Naive thymus-derived CD4-positive, alpha-beta T cell (primary cell): ENCODE data around the gene PSMB7. TPM values are rescaled to one million over a fixed set of nuclear protein-coding genes. Genes with fewer than 3 reads are reported as not detected.
A peak's percentile ranks its signal among the peaks of the same experiment; 100 is the strongest.

Experiments
- ATAC-seq: fragments of 150-1000 bp; cut with Tn5 transposase; 2 replicates; pipeline ENCODE4 v1.10.0; 2021; ENCODE audit warnings: mild to moderate bottlenecking, moderate library complexity
- CTCF ChIA-PET: fragments of 350-600 bp; sonication (Branson Sonifier 250); formaldehyde crosslinking; loops from one replicate; lab custom pipeline; 2021; ENCODE audit warnings: antibody characterized with exemption; lab: Charles Lee
- POLR2A ChIA-PET: fragments of 350-600 bp; sonication (Branson Sonifier 250); formaldehyde crosslinking; loops from one replicate; lab custom pipeline; 2021; ENCODE audit warnings: antibody characterized with exemption, inconsistent platforms; lab: Charles Lee
- DNase-seq, 9 donors: peaks; one replicate each; pipeline versions ENCODE4 v3.0.0 to v3.0.0-alpha.2; 2020 to 2022; ENCODE audit warnings: mixed read lengths in 1 of 9
- H3K27ac ChIP-seq: one replicate; pipeline ENCODE4 v1.7.0; 2013; ENCODE audit warnings: mild to moderate bottlenecking, low read depth, low read length, moderate library complexity
- H3K27me3 ChIP-seq, 2 donors: one replicate each; pipeline ENCODE4 v1.7.0; 2013; ENCODE audit warnings: low read length in 2 of 2, mild to moderate bottlenecking in 2 of 2, moderate library complexity in 2 of 2; ENCODE audit not compliant: control insufficient read depth in 2 of 2, insufficient read depth in 2 of 2
- H3K36me3 ChIP-seq, 3 experiments: 1 replicate in 2 of 3; 2 replicates in 1 of 3; pipeline ENCODE4 v1.7.0; 2013; ENCODE audit warnings: low read length in 3 of 3, mild to moderate bottlenecking in 3 of 3, moderate library complexity in 1 of 3; ENCODE audit not compliant: insufficient read depth in 3 of 3, control insufficient read depth in 2 of 3
- H3K4me1 ChIP-seq, 2 donors: one replicate each; pipeline ENCODE4 v1.7.0; 2013; ENCODE audit warnings: low read length in 2 of 2, mild to moderate bottlenecking in 2 of 2, moderate library complexity in 1 of 2; ENCODE audit not compliant: control insufficient read depth in 2 of 2, insufficient read depth in 2 of 2
- H3K4me3 ChIP-seq: 2 replicates; pipeline ENCODE4 v1.7.0; 2013; ENCODE audit warnings: mild to moderate bottlenecking, low read length
- H3K9me3 ChIP-seq, 3 experiments: 1 replicate in 2 of 3; 2 replicates in 1 of 3; pipeline ENCODE4 v1.7.0; 2013; ENCODE audit warnings: low read length in 3 of 3; ENCODE audit not compliant: control insufficient read depth in 2 of 3
- H3K27ac Mint-ChIP-seq, 9 donors: one replicate each; pipeline ENCODE4 v1.8.0; 2020 to 2022; ENCODE audit warnings: mixed read lengths in 9 of 9, mild to moderate bottlenecking in 8 of 9, moderate library complexity in 5 of 9, inconsistent platforms in 2 of 9
- H3K27me3 Mint-ChIP-seq, 5 donors: one replicate each; pipeline ENCODE4 v1.8.0; 2021 to 2022; ENCODE audit warnings: mixed read lengths in 5 of 5, mild to moderate bottlenecking in 1 of 5
- H3K36me3 Mint-ChIP-seq, 5 donors: one replicate each; pipeline ENCODE4 v1.8.0; 2020 to 2022; ENCODE audit warnings: mixed read lengths in 5 of 5, mild to moderate bottlenecking in 3 of 5, inconsistent platforms in 1 of 5
- H3K4me1 Mint-ChIP-seq, 7 donors: one replicate each; pipeline ENCODE4 v1.8.0; 2020 to 2022; ENCODE audit warnings: mixed read lengths in 7 of 7, mild to moderate bottlenecking in 3 of 7, inconsistent platforms in 1 of 7
- H3K4me3 Mint-ChIP-seq, 10 donors: one replicate each; pipeline ENCODE4 v1.8.0; 2020 to 2022; ENCODE audit warnings: mild to moderate bottlenecking in 10 of 10, mixed read lengths in 10 of 10, moderate library complexity in 6 of 10, inconsistent platforms in 2 of 10
- H3K9me3 Mint-ChIP-seq, 11 donors: one replicate each; pipeline ENCODE4 v1.8.0; 2020 to 2022; ENCODE audit warnings: mixed read lengths in 11 of 11, mild to moderate bottlenecking in 4 of 11, inconsistent platforms in 1 of 11, moderate library complexity in 1 of 11
- intact Hi-C, 2 donors: fragments of 100-400 bp; cut with micrococcal nuclease; formaldehyde crosslinking; loops; one replicate each; pipeline ENCODE4 v1.15.1; 2023
- polyA plus RNA-seq, 2 donors: library from polyadenylated mRNA; unstranded; fragments of 300-500 nt; fragmentation: Illumina TruSeq; gene quantifications; one replicate each; pipeline ENCODE4 v1.2.3, GENCODE V29; 2021
- total RNA-seq, 6 experiments: library from RNA in 5 of 6; stranded (reverse) in 5 of 6; gene quantifications; 1 replicate in 5 of 6; 2 replicates in 1 of 6; pipeline ENCODE4 v1.2.3 and lab custom pipeline; 2021 to 2026

The PSMB7 gene
- total and polyA plus RNA-seq, 7 experiments from 2014 or later = 59.4 to 203 (median 73.9) TPM

DNA sequence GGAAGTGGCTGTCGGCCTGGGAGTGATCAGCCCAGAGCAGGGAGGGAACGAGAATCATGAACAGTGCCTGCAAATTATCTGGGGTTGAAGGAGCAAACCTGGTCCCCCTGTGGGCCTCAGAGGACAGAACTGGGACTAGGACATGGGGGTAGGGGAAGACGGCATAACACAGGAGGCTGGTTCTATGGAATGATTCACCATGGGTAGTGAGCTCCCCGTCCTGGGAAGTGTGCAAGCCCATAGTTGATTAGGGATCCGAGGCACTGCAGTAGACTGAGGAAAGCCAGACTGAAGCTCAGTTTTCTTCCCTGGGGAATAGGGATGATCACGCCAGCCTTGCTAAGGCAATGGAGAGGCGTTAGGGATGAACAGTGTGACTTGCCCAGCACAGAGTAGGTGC lies 40.6 kb upstream of the PSMB7 start:
- ChIA-PET CTCF (interaction anchor here (0.6 kb wide), 1 partner anchor 37 kb away, joined by 3 read pairs; no protein-coding TSS in a partner anchor), POLR2A (no interaction called here)
- peaks cover 9 to 20% (median 14%) of the 10 kb centered on the region in 5 donors for H3K27me3 Mint-ChIP-seq
- no peaks in the 10 kb centered on the region for H3K4me1 Mint-ChIP-seq
- Histone ChIP-seq H3K4me3 (no peak overlapping the region), H3K4me1 (no peaks in the 10 kb centered on the region), H3K36me3 (no peaks in the 10 kb centered on the region), H3K27ac (no peak overlapping the region), H3K27me3 (no peaks in the 10 kb centered on the region), H3K9me3 (no peaks in the 10 kb centered on the region)
- H3K36me3 Mint-ChIP-seq = no peaks in the 10 kb centered on the region
- DNase-seq (no peak), ATAC-seq (no peak)
- H3K27ac Mint-ChIP-seq = no peak overlapping the region
- H3K4me3 Mint-ChIP-seq = no peak overlapping the region
- H3K9me3 Mint-ChIP-seq = peaks cover 0 to 6% (median 0%) of the 10 kb centered on the region in 11 donors
- intact Hi-C loops = no loop called here

DNA sequence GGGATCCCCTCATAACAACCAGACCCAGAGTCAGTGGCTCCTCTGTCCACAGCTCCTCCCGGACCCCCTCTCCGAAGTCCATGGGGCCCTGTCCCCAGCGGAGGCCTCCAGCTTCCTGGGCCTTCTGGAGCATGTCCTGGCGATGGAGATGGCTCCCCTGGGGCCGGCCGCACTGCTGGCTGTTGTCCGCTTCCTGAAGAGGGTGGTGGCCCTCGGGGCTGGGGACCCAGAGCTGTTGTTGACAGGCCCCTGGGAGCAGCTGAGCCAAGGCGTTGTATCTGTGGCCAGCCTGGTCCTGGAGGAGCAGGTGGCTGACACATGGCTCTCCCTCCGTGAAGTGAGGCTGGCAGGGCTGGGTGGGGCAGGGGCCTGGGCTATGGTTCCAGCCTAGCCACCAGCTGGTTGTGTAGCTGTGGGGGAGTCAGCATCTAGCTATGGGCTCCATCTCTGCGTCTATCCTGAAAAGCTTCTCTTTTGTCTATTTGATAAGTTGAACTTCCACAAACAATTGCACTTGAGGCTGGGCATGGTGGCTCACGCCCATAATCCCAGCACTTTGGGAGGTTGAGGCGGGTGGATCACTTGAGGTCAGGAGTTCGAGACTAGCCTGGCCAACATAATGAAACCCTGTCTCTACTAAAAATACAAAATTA lies 39.7 kb upstream of the PSMB7 start:
- Histone ChIP-seq H3K36me3 (no peaks in the 10 kb centered on the region), H3K4me3 (no peak overlapping the region), H3K9me3 (no peaks in the 10 kb centered on the region), H3K27me3 (no peaks in the 10 kb centered on the region), H3K4me1 (no peaks in the 10 kb centered on the region), H3K27ac (no peak overlapping the region)
- ATAC-seq = no peak
- no peak overlapping the region for H3K27ac Mint-ChIP-seq
- ChIA-PET CTCF (no interaction called here), POLR2A (no interaction called here)
- peaks cover 0 to 2% (median 0%) of the 10 kb centered on the region in 7 donors for H3K4me1 Mint-ChIP-seq
- no peak overlapping the region for H3K4me3 Mint-ChIP-seq
- intact Hi-C loops = no loop called here
- peaks cover 14 to 27% (median 21%) of the 10 kb centered on the region in 5 donors for H3K27me3 Mint-ChIP-seq
- H3K36me3 Mint-ChIP-seq = no peaks in the 10 kb centered on the region
- no peaks in the 10 kb centered on the region for H3K9me3 Mint-ChIP-seq
- DNase-seq = no peak

- intact Hi-C loops = no loop called here
- Mint-ChIP-seq H3K4me1 (peaks cover 0 to 2% (median 0%) of the 10 kb centered on the region in 7 donors), H3K27me3 (peaks cover 17 to 33% (median 25%) of the 10 kb centered on the region in 5 donors), H3K4me3 (no peak overlapping the region), H3K9me3 (no peaks in the 10 kb centered on the region), H3K27ac (no peak overlapping the region), H3K36me3 (no peaks in the 10 kb centered on the region)
- Histone ChIP-seq H3K27ac (no peak overlapping the region), H3K36me3 (no peaks in the 10 kb centered on the region), H3K4me3 (no peak overlapping the region), H3K4me1 (no peaks in the 10 kb centered on the region), H3K9me3 (no peaks in the 10 kb centered on the region), H3K27me3 (no peaks in the 10 kb centered on the region)
- POLR2A ChIA-PET = no interaction called here
- CTCF ChIA-PET = no interaction called here
- ATAC-seq (no peak), DNase-seq (no peak)
Measured at GRCh38 chr9:124454296-124454695, 39.1 kb upstream of the PSMB7 start.

GRCh38 chr9:124453586-124454191 lies 38.4 kb upstream of the PSMB7 start:
- no peaks in the 10 kb centered on the region for H3K36me3 ChIP-seq
- Mint-ChIP-seq H3K27me3 (peaks cover 19 to 35% (median 26%) of the 10 kb centered on the region in 5 donors), H3K4me3 (no peak overlapping the region), H3K9me3 (no peaks in the 10 kb centered on the region), H3K27ac (no peak overlapping the region), H3K36me3 (no peaks in the 10 kb centered on the region), H3K4me1 (peaks cover 0 to 2% (median 0%) of the 10 kb centered on the region in 7 donors)
- ATAC-seq (no peak), DNase-seq (no peak)
- no peaks in the 10 kb centered on the region for H3K4me1 ChIP-seq
- H3K4me3 ChIP-seq = no peak overlapping the region
- H3K27me3 ChIP-seq = no peaks in the 10 kb centered on the region
- intact Hi-C loops = no loop called here
- CTCF ChIA-PET = no interaction called here
- H3K9me3 ChIP-seq = no peaks in the 10 kb centered on the region
- no peak overlapping the region for H3K27ac ChIP-seq
- POLR2A ChIA-PET = no interaction called here

- ChIA-PET CTCF (no interaction called here), POLR2A (no interaction called here)
- no peak overlapping the region for H3K27ac ChIP-seq
- peak overlapping the region in 1 of 10 donors; percentile 14 for H3K4me3 Mint-ChIP-seq
- intact Hi-C loops = no loop called here
- no peak for DNase-seq
- no peak overlapping the region for H3K27ac Mint-ChIP-seq
- H3K36me3 ChIP-seq = no peaks in the 10 kb centered on the region
- peaks cover 0 to 2% (median 0%) of the 10 kb centered on the region in 7 donors for H3K4me1 Mint-ChIP-seq
- no peak overlapping the region for H3K4me3 ChIP-seq
- H3K9me3 ChIP-seq = no peaks in the 10 kb centered on the region
- no peaks in the 10 kb centered on the region for H3K27me3 ChIP-seq
- H3K4me1 ChIP-seq = no peaks in the 10 kb centered on the region
- no peaks in the 10 kb centered on the region for H3K36me3 Mint-ChIP-seq
- H3K27me3 Mint-ChIP-seq = peaks cover 24 to 41% (median 31%) of the 10 kb centered on the region in 5 donors
- no peak for ATAC-seq
- no peaks in the 10 kb centered on the region for H3K9me3 Mint-ChIP-seq
Measured at GRCh38 chr9:124452841-124453585, 37.8 kb upstream of the PSMB7 start.

DNA sequence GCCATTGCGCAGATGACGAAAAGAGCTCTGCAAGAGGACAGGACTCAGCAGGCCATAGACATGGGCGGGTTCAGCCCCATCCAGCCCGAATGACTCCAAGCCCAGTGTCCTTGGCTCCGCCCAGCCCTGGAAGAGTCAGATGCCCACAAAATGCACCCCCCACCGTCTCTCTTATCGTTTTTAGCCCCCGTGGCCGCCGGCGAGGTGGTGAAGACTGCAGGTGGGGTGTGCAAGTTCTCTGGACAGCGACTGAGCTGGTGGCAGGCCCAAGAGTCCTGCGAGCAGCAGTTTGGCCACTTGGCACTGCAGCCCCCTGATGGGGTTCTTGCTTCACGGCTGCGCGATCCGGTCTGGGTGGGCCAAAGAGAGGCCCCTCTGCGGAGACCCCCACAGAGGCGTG lies 37.1 kb upstream of the PSMB7 start:
- no peaks in the 10 kb centered on the region for H3K27me3 ChIP-seq
- no peak for DNase-seq
- CTCF ChIA-PET = no interaction called here
- peak overlapping the region in 1 of 10 donors; percentile 14 for H3K4me3 Mint-ChIP-seq
- no peaks in the 10 kb centered on the region for H3K36me3 Mint-ChIP-seq
- no peak overlapping the region for H3K27ac Mint-ChIP-seq
- POLR2A ChIA-PET = no interaction called here
- ATAC-seq = no peak
- intact Hi-C loops = no loop called here
- H3K36me3 ChIP-seq = no peaks in the 10 kb centered on the region
- H3K27ac ChIP-seq = no peak overlapping the region
- H3K4me3 ChIP-seq = no peak overlapping the region
- peaks cover 24 to 42% (median 31%) of the 10 kb centered on the region in 5 donors for H3K27me3 Mint-ChIP-seq
- no peaks in the 10 kb centered on the region for H3K4me1 ChIP-seq
- H3K9me3 ChIP-seq = no peaks in the 10 kb centered on the region
- H3K9me3 Mint-ChIP-seq = no peaks in the 10 kb centered on the region
- peaks cover 0 to 2% (median 0%) of the 10 kb centered on the region in 7 donors for H3K4me1 Mint-ChIP-seq
